Mesothelial cell of epicardium (in vitro differentiated cells): ENCODE data around the gene FNDC3A. TPM values are rescaled to one million over a fixed set of nuclear protein-coding genes. Genes with fewer than 3 reads are reported as not detected.
"Not testable (repeated sequence)": the region's sequence is repeated elsewhere in the genome, so short reads cannot be mapped to it uniquely, and the experiment has no call there.

ENCODE experiments used
- DNase-seq, 2 experiments: peaks; one replicate each; pipeline ENCODE4 v3.0.0; 2021; ENCODE audit warnings: low spot score in 2 of 2; ENCODE audit not compliant: unreplicated experiment in 2 of 2
- H3K27ac Mint-ChIP-seq: 2 replicates; pipeline ENCODE4 v1.8.0; 2021; ENCODE audit warnings: mixed read lengths
- H3K27me3 Mint-ChIP-seq: 2 replicates; pipeline ENCODE4 v1.8.0; 2021; ENCODE audit warnings: low read depth, mixed read lengths
- H3K36me3 Mint-ChIP-seq: 2 replicates; pipeline ENCODE4 v1.8.0; 2021; ENCODE audit warnings: mixed read lengths
- H3K4me1 Mint-ChIP-seq: 2 replicates; pipeline ENCODE4 v1.8.0; 2021; ENCODE audit warnings: mixed read lengths
- H3K4me3 Mint-ChIP-seq: 2 replicates; pipeline ENCODE4 v1.8.0; 2021; ENCODE audit warnings: mild to moderate bottlenecking, moderate library complexity, mixed read lengths
- H3K9me3 Mint-ChIP-seq: 2 replicates; pipeline ENCODE4 v1.8.0; 2021; ENCODE audit warnings: mixed read lengths
- CTCF ChIP-seq: fragments of 200-600 bp; sonication (generic); IDR thresholded peaks from one replicate; pipeline ENCODE4 v1.5.0; 2021; ENCODE audit warnings: antibody characterized with exemption; ENCODE audit not compliant: unreplicated experiment
- total RNA-seq: library from RNA; stranded (reverse); gene quantifications from 3 replicates; pipeline ENCODE4 v1.2.1, GENCODE V29; 2021

Gene FNDC3A
- total RNA-seq, 1 donor from 2014 or later = 94.1 TPM

GRCh38 chr13:48990900-48991299, 15.2 kb downstream of the FNDC3A start:
- Mint-ChIP-seq H3K27ac (no peak overlapping the region), H3K4me3 (no peak overlapping the region), H3K36me3 (peaks cover 25% of the 10 kb centered on the region), H3K4me1 (peaks cover 5% of the 10 kb centered on the region), H3K9me3 (peaks cover 19% of the 10 kb centered on the region), H3K27me3 (no peaks in the 10 kb centered on the region)
- TF ChIP-seq CTCF = no peak
- no peak for DNase-seq

- Mint-ChIP-seq H3K27me3 (no peaks in the 10 kb centered on the region), H3K9me3 (peaks cover 19% of the 10 kb centered on the region), H3K36me3 (peaks cover 25% of the 10 kb centered on the region), H3K27ac (no peak overlapping the region), H3K4me3 (no peak overlapping the region), H3K4me1 (no peaks in the 10 kb centered on the region)
- DNase-seq = no peak
- TF ChIP-seq CTCF = no peak
Observed at GRCh38 chr13:48993150-48993549, 17.4 kb downstream of the FNDC3A start.

- peaks cover 32% of the 10 kb centered on the region for H3K36me3 Mint-ChIP-seq
- H3K27ac Mint-ChIP-seq = no peak overlapping the region
- H3K4me1 Mint-ChIP-seq = no peaks in the 10 kb centered on the region
- no peak overlapping the region for H3K4me3 Mint-ChIP-seq
- H3K27me3 Mint-ChIP-seq = no peaks in the 10 kb centered on the region
- TF ChIP-seq CTCF = no peak
- no peak for DNase-seq
- H3K9me3 Mint-ChIP-seq = peaks cover 27% of the 10 kb centered on the region
Observed at GRCh38 chr13:48994706-48995105, 19.0 kb downstream of the FNDC3A start.

GRCh38 chr13:48998641-48999292, 23.1 kb downstream of the FNDC3A start:
- Mint-ChIP-seq H3K4me3 (no peak overlapping the region), H3K27me3 (no peaks in the 10 kb centered on the region), H3K36me3 (peaks cover 33% of the 10 kb centered on the region), H3K4me1 (peaks cover 3% of the 10 kb centered on the region), H3K9me3 (peaks cover 33% of the 10 kb centered on the region), H3K27ac (no peak overlapping the region)
- no peak for DNase-seq
- TF ChIP-seq CTCF = no peak

GRCh38 chr13:49000247-49000646, 24.5 kb downstream of the FNDC3A start:
- H3K36me3 Mint-ChIP-seq = peaks cover 33% of the 10 kb centered on the region
- H3K27ac Mint-ChIP-seq = no peak overlapping the region
- no peak overlapping the region for H3K4me3 Mint-ChIP-seq
- H3K4me1 Mint-ChIP-seq = peaks cover 4% of the 10 kb centered on the region
- no peak for DNase-seq
- TF ChIP-seq CTCF = no peak
- H3K27me3 Mint-ChIP-seq = no peaks in the 10 kb centered on the region
- H3K9me3 Mint-ChIP-seq = peaks cover 33% of the 10 kb centered on the region

GRCh38 chr13:49018986-49019635, 43.4 kb downstream of the FNDC3A start:
- H3K4me1 Mint-ChIP-seq, H3K27me3 Mint-ChIP-seq, DNase-seq, H3K4me3 Mint-ChIP-seq, H3K27ac Mint-ChIP-seq: not testable (repeated sequence)
- Mint-ChIP-seq H3K36me3 (peaks cover 45% of the 10 kb centered on the region), H3K9me3 (peaks cover 26% of the 10 kb centered on the region)
